NB4 (cell line): ENCODE data around the gene GLO1.

Experiments used
- CTCF ChIP-seq: IDR thresholded peaks from one replicate; pipeline ENCODE4 v1.5.1; 2012; ENCODE audit warnings: low read depth, low read length
- MAX ChIP-seq: IDR thresholded peaks from 2 replicates; pipeline ENCODE4 v1.6.1; 2011; ENCODE audit warnings: low read depth, low read length

DNA sequence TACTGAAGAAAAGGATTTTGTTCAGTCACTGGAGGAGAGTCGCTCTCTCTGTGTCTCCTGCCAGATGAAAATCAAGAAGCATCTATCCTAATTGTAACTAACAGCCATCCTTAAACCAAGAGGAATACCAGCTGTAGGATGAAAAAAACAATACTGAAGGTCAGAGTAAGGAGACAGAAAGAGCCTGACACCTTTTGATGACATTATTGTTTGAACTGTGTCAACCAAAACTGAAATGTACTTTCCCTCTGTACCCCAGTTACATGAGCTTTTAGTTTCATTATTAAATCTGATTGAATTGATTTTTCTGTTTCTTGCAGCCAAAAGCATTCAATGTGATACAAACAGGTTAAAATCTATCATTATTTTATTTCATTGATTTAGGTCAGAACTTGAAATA, 46.0 kb downstream of the GLO1 start:
- no peak for TF ChIP-seq CTCF
- TF ChIP-seq MAX, result no peak
